ENCODE measurements around the gene PLPPR1. TPM values are rescaled to one million over a fixed set of nuclear protein-coding genes. Genes with fewer than 3 reads are reported as not detected.

The PLPPR1 gene
- total and polyA plus RNA-seq, 4 donors, result 1.2 to 26.3 (median 2.4) TPM

GRCh38 chr9:101131326-101131725 lies 102.8 kb downstream of the PLPPR1 start:
- no peak overlapping the region for H3K27ac ChIP-seq (ENCODE audit: low read depth in 1 of 2, low read length in 2 of 2)
- TF ChIP-seq GABPA (IDR thresholded peaks at IDR 0.05 in 1 of 2, conservative IDR thresholded peaks at IDR 0.05 in 1 of 2), result no peak
- no peak for TF ChIP-seq JUND (IDR thresholded peaks at IDR 0.05)
- TF ChIP-seq NR2F2 (IDR thresholded peaks at IDR 0.05), result no peak
- no peak for TF ChIP-seq ZBTB33 (IDR thresholded peaks at IDR 0.05)
- no peak for TF ChIP-seq CTCF (IDR thresholded peaks at IDR 0.05; ENCODE audit: low read depth, low read length, missing input control)
- TF ChIP-seq REST (IDR thresholded peaks at IDR 0.05), result no peak
- TF ChIP-seq SP1 (IDR thresholded peaks at IDR 0.05), result no peak
- TF ChIP-seq HNF4G (IDR thresholded peaks at IDR 0.05), result no peak
- no peak for TF ChIP-seq TAF1 (conservative IDR thresholded peaks at IDR 0.05)
- no peaks in the 10 kb centered on the region for H3K9me3 ChIP-seq (ENCODE audit: control insufficient read depth in 4 of 4, low read length in 3 of 4)
- H3K27me3 ChIP-seq (ENCODE audit: control insufficient read depth in 4 of 4, insufficient read depth in 4 of 4, low read length in 3 of 4), result no peaks in the 10 kb centered on the region
- no peak overlapping the region for H3K9ac ChIP-seq (ENCODE audit: low read depth in 1 of 2, low read length in 2 of 2)
- DNase-seq (ENCODE audit: low spot score), result no peak
- WGBS, result 90% methylated on average over 5 of the region's 5 CpGs
- peaks cover 0 to 6% (median 3%) of the 10 kb centered on the region in 4 donors for H3K4me1 ChIP-seq (ENCODE audit: control insufficient read depth in 4 of 4, insufficient read depth in 4 of 4, low read length in 3 of 4)
- no peaks in the 10 kb centered on the region for H3K36me3 ChIP-seq (ENCODE audit: control insufficient read depth in 4 of 4, insufficient read depth in 3 of 4, low read depth in 1 of 4, low read length in 3 of 4)
- no peak overlapping the region for H3K4me3 ChIP-seq (ENCODE audit: low read depth in 1 of 3, low read length in 3 of 3)

GRCh38 chr9:101132801-101133200 lies 104.3 kb downstream of the PLPPR1 start:
- H3K4me1 ChIP-seq (ENCODE audit: control insufficient read depth in 4 of 4, insufficient read depth in 4 of 4, low read length in 3 of 4), result peaks cover 0 to 6% (median 3%) of the 10 kb centered on the region in 4 donors
- no peak overlapping the region for H3K27ac ChIP-seq (ENCODE audit: low read depth in 1 of 2, low read length in 2 of 2)
- no peak for DNase-seq (ENCODE audit: low spot score)
- TF ChIP-seq HNF4A (conservative IDR thresholded peaks at IDR 0.05), result no peak
- no peak for TF ChIP-seq RAD21 (IDR thresholded peaks at IDR 0.05)
- TF ChIP-seq CTCF (IDR thresholded peaks at IDR 0.05; ENCODE audit: low read depth, low read length, missing input control), result no peak
- no peak for TF ChIP-seq HNF4G (IDR thresholded peaks at IDR 0.05)
- no peak for TF ChIP-seq RXRA (IDR thresholded peaks at IDR 0.05)
- TF ChIP-seq FOXA2 (IDR thresholded peaks at IDR 0.05), result no peak
- TF ChIP-seq NR2F2 (IDR thresholded peaks at IDR 0.05), result no peak
- no peak for TF ChIP-seq MAX (IDR thresholded peaks at IDR 0.05)
- TF ChIP-seq GABPA (IDR thresholded peaks at IDR 0.05 in 1 of 2, conservative IDR thresholded peaks at IDR 0.05 in 1 of 2), result no peak
- TF ChIP-seq JUND (IDR thresholded peaks at IDR 0.05), result no peak
- no peak for TF ChIP-seq TAF1 (conservative IDR thresholded peaks at IDR 0.05)
- no peak for TF ChIP-seq ATF3 (IDR thresholded peaks at IDR 0.05)
- no peak for TF ChIP-seq YY1 (IDR thresholded peaks at IDR 0.05)
- no peak for TF ChIP-seq FOXA1 (IDR thresholded peaks at IDR 0.05)
- no peak for TF ChIP-seq SP1 (IDR thresholded peaks at IDR 0.05)
- H3K4me3 ChIP-seq (ENCODE audit: low read depth in 1 of 3, low read length in 3 of 3), result no peak overlapping the region
- no peaks in the 10 kb centered on the region for H3K9me3 ChIP-seq (ENCODE audit: control insufficient read depth in 4 of 4, low read length in 3 of 4)
- no peaks in the 10 kb centered on the region for H3K27me3 ChIP-seq (ENCODE audit: control insufficient read depth in 4 of 4, insufficient read depth in 4 of 4, low read length in 3 of 4)
- H3K36me3 ChIP-seq (ENCODE audit: control insufficient read depth in 4 of 4, insufficient read depth in 3 of 4, low read depth in 1 of 4, low read length in 3 of 4), result no peaks in the 10 kb centered on the region
- no peak overlapping the region for H3K9ac ChIP-seq (ENCODE audit: low read depth in 1 of 2, low read length in 2 of 2)
